ENCODE measurements around the gene GK. TPM values are rescaled to one million over a fixed set of nuclear protein-coding genes. Genes with fewer than 3 reads are reported as not detected.

The GK gene
- total and polyA plus RNA-seq, 2 experiments from 2014 or later = 10.4 to 15.2 TPM

- H3K9ac ChIP-seq = no peak overlapping the region
- no peak for TF ChIP-seq EZH2phosphoT487 (IDR thresholded peaks at IDR 0.05; ENCODE audit: insufficient read depth, low read depth)
- TF ChIP-seq EZH2 (IDR thresholded peaks at IDR 0.05; ENCODE audit: insufficient read depth, poor library complexity, severe bottlenecking) = no peak
- H3K4me3 ChIP-seq = no peak overlapping the region
- H3K9me3 ChIP-seq (ENCODE audit: low read depth) = no peaks in the 10 kb centered on the region
- H3K27ac ChIP-seq = no peak overlapping the region
- no peak overlapping the region for H3K4me2 ChIP-seq (ENCODE audit: unreplicated experiment)
- in situ Hi-C loops (cut with MboI) = no loop called here
- WGBS, 2 experiments (ENCODE audit: low coverage in 1 of 2, low lambda C conversion rate in 2 of 2, missing lambda C conversion rate in 2 of 2) = 33% methylated on average over 1 of the region's 1 CpG; no CpG with 5 or more reads in 1 of the 2 experiments
- H4K20me1 ChIP-seq (ENCODE audit: insufficient read depth) = no peaks in the 10 kb centered on the region
- H3F3A ChIP-seq (ENCODE audit: insufficient read depth) = no peaks in the 10 kb centered on the region
- no peak overlapping the region for H2AFZ ChIP-seq
- 0 out of 2 replicates have a peak, but pooled peaks cover 3% of the 10 kb centered on the region for H3K36me3 ChIP-seq (ENCODE audit: low read depth)
- H3K9me2 ChIP-seq (ENCODE audit: insufficient read depth) = no peaks in the 10 kb centered on the region
- DNase-seq = no peak
- no peaks in the 10 kb centered on the region for H3K4me1 ChIP-seq (ENCODE audit: insufficient read depth)
- H3K79me2 ChIP-seq (ENCODE audit: insufficient read depth) = no peaks in the 10 kb centered on the region
- no peaks in the 10 kb centered on the region for H3K27me3 ChIP-seq (replicated peaks; ENCODE audit: insufficient read depth)
Observed at GRCh38 chrX:30680618-30681017, 27.4 kb downstream of the GK start.

- Histone ChIP-seq H3K27me3 (replicated peaks; ENCODE audit: insufficient read depth) (no peaks in the 10 kb centered on the region), H3F3A (ENCODE audit: insufficient read depth) (no peaks in the 10 kb centered on the region), H3K4me1 (ENCODE audit: insufficient read depth) (no peaks in the 10 kb centered on the region), H3K27ac (no peak overlapping the region), H3K9ac (no peak overlapping the region), H2AFZ (no peak overlapping the region), H3K9me3 (ENCODE audit: low read depth) (no peaks in the 10 kb centered on the region), H3K4me2 (ENCODE audit: unreplicated experiment) (no peak overlapping the region), H4K20me1 (ENCODE audit: insufficient read depth) (no peaks in the 10 kb centered on the region), H3K4me3 (no peak overlapping the region), H3K79me2 (ENCODE audit: insufficient read depth) (no peaks in the 10 kb centered on the region), H3K9me2 (ENCODE audit: insufficient read depth) (no peaks in the 10 kb centered on the region), H3K36me3 (ENCODE audit: low read depth) (no peaks in the 10 kb centered on the region)
- in situ Hi-C loops (cut with MboI) = no loop called here
- WGBS, 2 experiments (ENCODE audit: low coverage in 1 of 2, low lambda C conversion rate in 2 of 2, missing lambda C conversion rate in 2 of 2) = 10 to 27% methylated on average over 2 of the region's 2 CpGs
- TF ChIP-seq EZH2 (IDR thresholded peaks at IDR 0.05; ENCODE audit: insufficient read depth, poor library complexity, severe bottlenecking) (no peak), EZH2phosphoT487 (IDR thresholded peaks at IDR 0.05; ENCODE audit: insufficient read depth, low read depth) (no peak)
- DNase-seq = no peak
Observed at GRCh38 chrX:30688641-30689040, 35.4 kb downstream of the GK start.

- no peak overlapping the region for H3K27ac ChIP-seq
- no peak for DNase-seq
- H3K4me1 ChIP-seq (ENCODE audit: insufficient read depth) = no peaks in the 10 kb centered on the region
- H3K79me2 ChIP-seq (ENCODE audit: insufficient read depth) = no peaks in the 10 kb centered on the region
- H2AFZ ChIP-seq = no peak overlapping the region
- in situ Hi-C loops (cut with MboI) = no loop called here
- H3K4me3 ChIP-seq = no peak overlapping the region
- no peak overlapping the region for H3K4me2 ChIP-seq (ENCODE audit: unreplicated experiment)
- TF ChIP-seq EZH2phosphoT487 (IDR thresholded peaks at IDR 0.05; ENCODE audit: insufficient read depth, low read depth) (no peak), EZH2 (IDR thresholded peaks at IDR 0.05; ENCODE audit: insufficient read depth, poor library complexity, severe bottlenecking) (no peak)
- no peaks in the 10 kb centered on the region for H3F3A ChIP-seq (ENCODE audit: insufficient read depth)
- H3K27me3 ChIP-seq (replicated peaks; ENCODE audit: insufficient read depth) = no peaks in the 10 kb centered on the region
- no peaks in the 10 kb centered on the region for H3K9me3 ChIP-seq (ENCODE audit: low read depth)
- no peaks in the 10 kb centered on the region for H3K36me3 ChIP-seq (ENCODE audit: low read depth)
- H4K20me1 ChIP-seq (ENCODE audit: insufficient read depth) = no peaks in the 10 kb centered on the region
- no peak overlapping the region for H3K9ac ChIP-seq
- no peaks in the 10 kb centered on the region for H3K9me2 ChIP-seq (ENCODE audit: insufficient read depth)
Observed at GRCh38 chrX:30689116-30689515, 35.9 kb downstream of the GK start.

- Histone ChIP-seq H3F3A (ENCODE audit: insufficient read depth) (no peaks in the 10 kb centered on the region), H4K20me1 (ENCODE audit: insufficient read depth) (no peaks in the 10 kb centered on the region), H3K9me2 (ENCODE audit: insufficient read depth) (no peaks in the 10 kb centered on the region), H3K27me3 (replicated peaks; ENCODE audit: insufficient read depth) (no peaks in the 10 kb centered on the region), H3K27ac (no peak overlapping the region), H3K9me3 (ENCODE audit: low read depth) (no peaks in the 10 kb centered on the region), H3K4me2 (ENCODE audit: unreplicated experiment) (no peak overlapping the region), H3K4me3 (no peak overlapping the region), H3K4me1 (ENCODE audit: insufficient read depth) (no peaks in the 10 kb centered on the region), H3K79me2 (ENCODE audit: insufficient read depth) (no peaks in the 10 kb centered on the region), H2AFZ (peak overlapping the region; percentile 51; the same call in 1 of the 2 replicates), H3K9ac (no peak overlapping the region), H3K36me3 (ENCODE audit: low read depth) (no peaks in the 10 kb centered on the region)
- no peak for TF ChIP-seq EZH2 (IDR thresholded peaks at IDR 0.05; ENCODE audit: insufficient read depth, poor library complexity, severe bottlenecking)
- no peak for TF ChIP-seq EZH2phosphoT487 (IDR thresholded peaks at IDR 0.05; ENCODE audit: insufficient read depth, low read depth)
- 20 to 25% methylated on average over 3 of the region's 3 CpGs for WGBS, 2 experiments (ENCODE audit: low coverage in 1 of 2, low lambda C conversion rate in 2 of 2, missing lambda C conversion rate in 2 of 2)
- peak; percentile 7 for DNase-seq
- in situ Hi-C loops (cut with MboI) = no loop called here
Observed at GRCh38 chrX:30690330-30690729, 37.1 kb downstream of the GK start.

Measured in GM23248 (cell line).